ENCODE data around the gene NAT16. TPM values are rescaled to one million over a fixed set of nuclear protein-coding genes. Genes with fewer than 3 reads are reported as not detected.
A peak's percentile ranks its signal among the peaks of the same experiment; 100 is the strongest.

NAT16 gene
- total RNA-seq, 4 donors from 2014 or later, result not detected

DNA sequence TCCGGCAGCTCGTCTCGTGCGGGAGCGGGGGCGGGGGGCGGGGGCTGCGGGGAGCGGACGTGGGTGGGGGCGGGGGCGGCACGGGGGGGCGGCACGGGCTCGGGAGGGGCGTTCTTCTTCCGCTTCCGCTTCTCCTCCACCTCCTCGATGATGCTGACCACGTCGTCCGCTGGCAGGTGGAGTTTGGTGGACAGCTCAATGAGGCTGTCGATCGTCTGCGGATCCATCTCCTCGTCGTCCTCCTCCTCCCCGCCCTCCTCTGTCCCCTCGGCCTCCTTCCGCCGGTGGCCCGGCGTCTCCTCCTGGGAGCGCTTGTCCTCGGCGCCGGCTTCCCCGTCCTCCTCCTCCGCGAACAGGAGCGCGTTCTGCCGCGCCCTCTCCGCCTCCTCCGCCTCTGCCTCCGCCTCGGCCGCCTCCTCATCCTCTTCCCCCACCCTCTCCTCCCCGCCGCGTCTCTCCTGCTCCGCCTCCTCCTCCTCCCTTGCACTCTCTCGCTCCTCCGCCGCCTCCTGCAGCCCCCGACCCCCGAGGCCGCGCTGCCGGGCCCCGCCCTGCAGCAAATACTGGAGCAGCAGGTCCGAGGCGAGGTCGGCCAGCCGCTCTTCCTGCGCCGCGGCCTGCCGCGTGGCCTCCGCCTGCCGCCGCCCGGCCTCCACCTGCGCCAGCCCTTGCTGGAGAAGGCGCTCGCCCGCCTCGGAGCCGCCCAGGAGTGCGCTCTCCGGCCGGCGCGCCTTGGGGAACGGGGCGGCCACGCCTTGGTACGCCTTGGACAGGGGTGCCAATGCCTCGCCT, 16.6 kb downstream of the NAT16 start:
- intact Hi-C loops (cut with DNase I), result no loop called here
- WGBS, result 2% methylated on average over 38 of the region's 92 CpGs

DNA sequence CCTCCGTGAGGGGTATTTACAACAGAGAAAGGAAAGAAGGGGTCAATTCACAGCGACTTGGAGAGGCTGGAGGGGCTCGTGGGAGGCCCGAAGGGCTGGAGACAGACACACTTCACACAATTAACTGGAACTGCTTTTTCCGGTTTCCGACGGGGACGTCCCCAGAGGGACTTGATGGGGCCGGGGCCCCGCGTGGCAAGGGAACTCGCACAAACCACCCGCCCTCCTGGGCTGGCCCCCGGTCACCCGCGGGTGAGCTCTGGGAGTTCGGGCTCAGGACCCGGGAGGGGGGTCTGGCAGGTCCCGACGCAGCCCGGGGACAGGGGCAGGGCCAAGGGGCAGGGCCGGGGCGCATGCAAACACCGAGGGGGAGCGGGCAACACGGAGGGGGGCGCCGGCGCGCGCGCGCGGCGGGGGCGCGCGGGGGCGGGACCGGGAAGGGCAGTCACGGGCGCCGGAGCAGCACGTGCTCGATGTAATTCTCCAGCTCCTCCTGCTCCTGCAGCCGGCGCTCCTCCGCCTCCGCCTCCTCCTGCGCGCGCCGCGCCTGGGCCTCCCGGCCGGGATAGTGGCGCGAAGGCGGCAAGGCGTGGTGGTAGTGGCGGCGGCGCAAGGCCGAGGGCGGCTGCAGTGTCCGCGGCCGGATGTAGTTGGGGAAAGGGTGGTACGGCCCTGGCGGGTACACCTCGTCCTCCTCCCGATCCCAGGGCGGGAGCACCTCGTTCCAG, 17.4 kb downstream of the NAT16 start:
- H3K9me3 ChIP-seq, result no peaks in the 10 kb centered on the region
- peaks cover 17 to 96% (median 62%) of the 10 kb centered on the region in 4 donors for H3K27me3 ChIP-seq
- peaks cover 25 to 42% (median 33%) of the 10 kb centered on the region in 4 donors for H3K36me3 ChIP-seq
- no peak overlapping the region for H3K27ac ChIP-seq (replicated peaks in 1 of 4)
- TF ChIP-seq EP300 (IDR thresholded peaks at IDR 0.05) (no peak), POLR2AphosphoS5 (IDR thresholded peaks at IDR 0.05) (no peak), POLR2A (IDR thresholded peaks at IDR 0.05; ENCODE audit: low read depth) (no peak)
- TF ChIP-seq, protein P1, sequence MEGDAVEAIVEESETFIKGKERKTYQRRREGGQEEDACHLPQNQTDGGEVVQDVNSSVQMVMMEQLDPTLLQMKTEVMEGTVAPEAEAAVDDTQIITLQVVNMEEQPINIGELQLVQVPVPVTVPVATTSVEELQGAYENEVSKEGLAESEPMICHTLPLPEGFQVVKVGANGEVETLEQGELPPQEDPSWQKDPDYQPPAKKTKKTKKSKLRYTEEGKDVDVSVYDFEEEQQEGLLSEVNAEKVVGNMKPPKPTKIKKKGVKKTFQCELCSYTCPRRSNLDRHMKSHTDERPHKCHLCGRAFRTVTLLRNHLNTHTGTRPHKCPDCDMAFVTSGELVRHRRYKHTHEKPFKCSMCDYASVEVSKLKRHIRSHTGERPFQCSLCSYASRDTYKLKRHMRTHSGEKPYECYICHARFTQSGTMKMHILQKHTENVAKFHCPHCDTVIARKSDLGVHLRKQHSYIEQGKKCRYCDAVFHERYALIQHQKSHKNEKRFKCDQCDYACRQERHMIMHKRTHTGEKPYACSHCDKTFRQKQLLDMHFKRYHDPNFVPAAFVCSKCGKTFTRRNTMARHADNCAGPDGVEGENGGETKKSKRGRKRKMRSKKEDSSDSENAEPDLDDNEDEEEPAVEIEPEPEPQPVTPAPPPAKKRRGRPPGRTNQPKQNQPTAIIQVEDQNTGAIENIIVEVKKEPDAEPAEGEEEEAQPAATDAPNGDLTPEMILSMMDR (IDR thresholded peaks at IDR 0.05), result no peak
- intact Hi-C loops (cut with DNase I), result no loop called here
- DNase-seq (ENCODE audit: extremely low spot score), result no peak
- H3K4me1 ChIP-seq, result peaks cover 40 to 44% (median 42%) of the 10 kb centered on the region in 4 donors
- whole genome bisulfite sequencing, result 25% methylated on average over 8 of the region's 74 CpGs
- H3K4me3 ChIP-seq, result peak overlapping the region; percentile 41 to 55 (median 45)

More for the DNA sequence above, 16.6 kb downstream of the NAT16 start:
- Histone ChIP-seq H3K4me1 (peaks cover 40 to 44% (median 42%) of the 10 kb centered on the region in 4 donors), H3K27ac (replicated peaks in 1 of 4) (no peak overlapping the region), H3K27me3 (peaks cover 17 to 100% (median 70%) of the 10 kb centered on the region in 4 donors), H3K36me3 (peaks cover 20 to 35% (median 27%) of the 10 kb centered on the region in 4 donors), H3K4me3 (peak overlapping the region; percentile 41 to 55 (median 45)), H3K9me3 (no peaks in the 10 kb centered on the region)
- TF ChIP-seq EP300 (IDR thresholded peaks at IDR 0.05) (no peak), POLR2A (IDR thresholded peaks at IDR 0.05; ENCODE audit: low read depth) (no peak), POLR2AphosphoS5 (IDR thresholded peaks at IDR 0.05) (no peak)
- TF ChIP-seq, protein P1 (IDR thresholded peaks at IDR 0.05), result no peak
- DNase-seq (ENCODE audit: extremely low spot score), result no peak

DNA sequence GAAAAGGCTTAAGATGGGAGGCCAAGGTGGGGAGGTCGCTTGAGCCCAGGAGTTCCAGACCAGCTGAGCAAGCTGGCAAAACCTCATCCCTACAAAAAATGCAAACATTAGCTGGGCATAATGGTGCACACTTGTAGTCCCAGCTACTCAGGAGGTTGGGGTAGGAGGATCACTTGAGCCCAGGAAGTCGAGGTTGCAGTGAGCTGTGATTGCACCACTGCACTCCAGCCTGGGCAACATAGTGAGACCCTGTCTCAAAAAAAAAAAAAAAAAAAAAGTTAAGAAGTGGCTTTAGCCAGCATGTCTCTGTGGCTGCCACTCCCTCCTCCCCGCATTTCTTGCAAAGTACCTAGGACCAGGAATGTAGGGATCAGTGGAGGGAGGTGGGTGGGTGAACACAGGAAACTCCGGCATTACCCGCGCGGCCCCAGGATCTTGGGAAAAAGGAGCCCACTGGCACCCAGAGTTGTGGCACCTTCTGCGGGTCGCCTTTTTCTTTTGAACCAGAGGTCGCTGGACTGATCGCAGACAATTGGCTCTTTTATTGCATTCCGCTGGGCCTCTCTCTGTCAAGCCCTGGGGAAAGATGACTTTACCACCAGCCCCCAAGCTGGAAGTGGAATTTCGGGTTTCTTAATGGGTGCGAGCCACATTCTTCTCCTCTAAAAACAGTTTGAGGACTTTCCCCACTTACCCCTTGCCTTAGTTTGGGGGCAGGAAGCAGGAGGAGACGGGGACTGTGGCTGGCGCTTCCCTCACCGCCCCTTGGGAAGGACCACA, 18.2 kb downstream of the NAT16 start:
- Histone ChIP-seq H3K4me3 (peak overlapping the region in 1 of 4 donors; percentile 47), H3K27me3 (peaks cover 17 to 88% (median 54%) of the 10 kb centered on the region in 4 donors), H3K27ac (replicated peaks in 1 of 4) (no peak overlapping the region), H3K9me3 (no peaks in the 10 kb centered on the region), H3K36me3 (peaks cover 25 to 51% (median 41%) of the 10 kb centered on the region in 4 donors), H3K4me1 (peaks cover 40 to 44% (median 42%) of the 10 kb centered on the region in 4 donors)
- intact Hi-C loops (cut with DNase I), result no loop called here
- WGBS, result 83% methylated on average over 17 of the region's 17 CpGs
- DNase-seq (ENCODE audit: extremely low spot score), result no peak
- TF ChIP-seq, protein P1 (IDR thresholded peaks at IDR 0.05), result no peak
- no peak for TF ChIP-seq POLR2AphosphoS5 (IDR thresholded peaks at IDR 0.05)
- no peak for TF ChIP-seq EP300 (IDR thresholded peaks at IDR 0.05)
- TF ChIP-seq POLR2A (IDR thresholded peaks at IDR 0.05; ENCODE audit: low read depth), result no peak

- Histone ChIP-seq H3K9me3 (no peaks in the 10 kb centered on the region), H3K4me3 (no peak overlapping the region), H3K27ac (replicated peaks in 1 of 4) (no peak overlapping the region), H3K27me3 (peaks cover 12 to 78% (median 44%) of the 10 kb centered on the region in 4 donors), H3K4me1 (peaks cover 35 to 42% (median 38%) of the 10 kb centered on the region in 4 donors), H3K36me3 (peaks cover 25 to 53% (median 41%) of the 10 kb centered on the region in 4 donors)
- DNase-seq (ENCODE audit: extremely low spot score), result no peak
- no peak for TF ChIP-seq POLR2A (IDR thresholded peaks at IDR 0.05; ENCODE audit: low read depth)
- TF ChIP-seq POLR2AphosphoS5 (IDR thresholded peaks at IDR 0.05), result no peak
- TF ChIP-seq EP300 (IDR thresholded peaks at IDR 0.05), result no peak
- TF ChIP-seq, protein P1 (IDR thresholded peaks at IDR 0.05), result no peak
- intact Hi-C loops (cut with DNase I), result no loop called here
Observed at GRCh38 chr7:101160910-101161309, 19.2 kb downstream of the NAT16 start.

All from esophagus muscularis mucosa (tissue), 4 donors.